CD4-positive, alpha-beta T cell (primary cell): ENCODE data around the gene TNFAIP8L2. TPM values are rescaled to one million over a fixed set of nuclear protein-coding genes. Genes with fewer than 3 reads are reported as not detected.
A peak's percentile ranks its signal among the peaks of the same experiment; 100 is the strongest.

Experiments used
- ATAC-seq: fragments of 200-7000 bp; cut with Tn5 transposase; one replicate; pipeline ENCODE4 v1.10.0; 2022; ENCODE audit warnings: mild to moderate bottlenecking; ENCODE audit not compliant: poor library complexity
- CTCF ChIA-PET: fragments of 350-600 bp; sonication (Branson Sonifier 250); formaldehyde crosslinking; loops from one replicate; lab custom pipeline; 2021; ENCODE audit warnings: antibody characterized with exemption, inconsistent platforms; lab: Charles Lee
- POLR2A ChIA-PET: fragments of 350-600 bp; sonication (Branson Sonifier 250); formaldehyde crosslinking; loops from one replicate; lab custom pipeline; 2021; ENCODE audit warnings: antibody characterized with exemption, inconsistent platforms; lab: Charles Lee
- DNase-seq, 14 experiments: peaks; one replicate each; pipeline ENCODE4 v3.0.0-alpha.2; 2013 to 2020; ENCODE audit warnings: mixed read lengths in 2 of 14
- H3K27ac ChIP-seq, 2 donors: one replicate each; pipeline versions ENCODE4 v1.5.1 to v1.7.0; 2013; ENCODE audit warnings: low read length in 2 of 2, low read depth in 1 of 2, mild to moderate bottlenecking in 1 of 2
- H3K27me3 ChIP-seq, 2 experiments: 1 replicate in 1 of 2; 2 replicates in 1 of 2; pipeline versions ENCODE4 v1.6.1 to v1.7.0; 2013; ENCODE audit warnings: low read length in 2 of 2, control low read depth in 1 of 2, mild to moderate bottlenecking in 1 of 2, moderate library complexity in 1 of 2; ENCODE audit not compliant: insufficient read depth in 2 of 2, control insufficient read depth in 1 of 2
- H3K36me3 ChIP-seq: one replicate; pipeline ENCODE4 v1.6.1; 2013; ENCODE audit warnings: low read length, control low read depth; ENCODE audit not compliant: insufficient read depth
- H3K4me1 ChIP-seq: one replicate; pipeline ENCODE4 v1.6.1; 2013; ENCODE audit warnings: low read length, control low read depth; ENCODE audit not compliant: insufficient read depth
- H3K4me3 ChIP-seq: one replicate; pipeline ENCODE4 v1.5.1; 2013; ENCODE audit warnings: mild to moderate bottlenecking, low read length, moderate library complexity
- H3K9me3 ChIP-seq, 2 experiments: 1 replicate in 1 of 2; 2 replicates in 1 of 2; pipeline versions ENCODE4 v1.6.1 to v1.7.0; 2013; ENCODE audit warnings: low read length in 2 of 2, mild to moderate bottlenecking in 2 of 2, control low read depth in 1 of 2, moderate library complexity in 1 of 2; ENCODE audit not compliant: control insufficient read depth in 1 of 2, insufficient read depth in 1 of 2
- H3K27ac Mint-ChIP-seq: one replicate; pipeline ENCODE4 v1.8.0; 2020; ENCODE audit warnings: mixed read lengths
- H3K27me3 Mint-ChIP-seq: one replicate; pipeline ENCODE4 v1.8.0; 2021; ENCODE audit warnings: mixed read lengths
- H3K36me3 Mint-ChIP-seq: one replicate; pipeline ENCODE4 v1.8.0; 2021; ENCODE audit warnings: low read depth, mixed read lengths
- H3K4me1 Mint-ChIP-seq: one replicate; pipeline ENCODE4 v1.8.0; 2021; ENCODE audit warnings: low read depth, mixed read lengths
- H3K4me3 Mint-ChIP-seq: one replicate; pipeline ENCODE4 v1.8.0; 2020; ENCODE audit warnings: mild to moderate bottlenecking, mixed read lengths
- H3K9me3 Mint-ChIP-seq: one replicate; pipeline ENCODE4 v1.8.0; 2020; ENCODE audit warnings: mixed read lengths
- intact Hi-C, 2 experiments: fragments of 100-400 bp; cut with DNase I in 1 of 2; cut with micrococcal nuclease in 1 of 2; formaldehyde crosslinking; loops; one replicate each; pipeline versions ENCODE4 v1.15.1 to v1.9.0; 2023 to 2025; cut with DNase I, micrococcal nuclease
- total RNA-seq, 174 experiments: library from RNA in 2 of 174; stranded (reverse) in 2 of 174; gene quantifications; one replicate each; pipeline ENCODE4 v1.2.3 and lab custom pipeline; 2021 to 2026
- TF ChIP-seq, protein P1 (sequence below): fragments of 200-600 bp; IDR thresholded peaks from one replicate; pipeline ENCODE4 v1.8.0; 2022; ENCODE audit warnings: antibody characterized with exemption, mild to moderate bottlenecking

The TNFAIP8L2 gene
- total RNA-seq, 2 experiments from 2014 or later = 0.70 to 0.74 TPM

DNA sequence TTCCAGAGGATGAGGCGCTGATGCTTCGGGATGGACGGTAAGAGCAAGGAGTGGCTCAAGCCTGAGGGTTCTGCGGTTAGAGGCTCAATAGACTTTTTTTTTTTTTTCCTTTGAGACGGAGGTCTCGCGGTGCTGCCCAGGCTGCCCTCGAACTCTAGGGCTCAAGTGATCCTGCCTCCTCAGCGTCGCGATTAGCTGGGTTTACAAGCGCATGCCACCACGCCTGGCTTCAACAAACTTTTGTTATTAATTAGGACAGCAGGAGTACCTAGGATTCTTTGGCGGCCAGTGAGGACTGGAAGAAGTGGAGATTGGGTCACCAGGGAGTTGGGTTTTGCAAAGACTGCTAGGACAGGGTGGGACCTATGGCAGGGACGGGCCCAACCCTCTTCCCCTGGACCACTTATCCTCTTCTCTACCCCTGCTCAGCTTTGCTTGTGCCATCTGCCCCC lies 10.1 kb downstream of the TNFAIP8L2 start:
- peak in 1 of 14 experiments; percentile 31 for DNase-seq

DNA sequence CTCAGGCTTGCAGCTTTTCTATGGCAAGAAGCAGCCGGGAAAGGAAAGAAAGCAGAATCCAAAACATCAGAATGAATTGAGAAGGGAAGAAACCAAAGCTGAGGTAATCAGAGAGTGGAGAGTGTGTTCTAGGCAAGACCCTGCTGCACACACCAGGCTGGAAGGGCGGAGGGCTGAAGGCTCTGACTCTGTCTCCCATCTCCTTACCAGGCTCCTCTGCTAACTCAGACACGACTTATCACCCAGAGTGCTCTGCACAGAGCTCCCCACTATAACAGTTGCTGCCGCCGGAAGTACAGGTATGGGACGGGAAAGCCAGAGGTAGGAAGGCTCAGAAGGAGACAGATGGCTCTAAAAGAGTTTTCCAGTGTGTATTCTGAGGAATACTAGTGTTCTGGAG lies 10.7 kb downstream of the TNFAIP8L2 start:
- TF ChIP-seq, protein P1, sequence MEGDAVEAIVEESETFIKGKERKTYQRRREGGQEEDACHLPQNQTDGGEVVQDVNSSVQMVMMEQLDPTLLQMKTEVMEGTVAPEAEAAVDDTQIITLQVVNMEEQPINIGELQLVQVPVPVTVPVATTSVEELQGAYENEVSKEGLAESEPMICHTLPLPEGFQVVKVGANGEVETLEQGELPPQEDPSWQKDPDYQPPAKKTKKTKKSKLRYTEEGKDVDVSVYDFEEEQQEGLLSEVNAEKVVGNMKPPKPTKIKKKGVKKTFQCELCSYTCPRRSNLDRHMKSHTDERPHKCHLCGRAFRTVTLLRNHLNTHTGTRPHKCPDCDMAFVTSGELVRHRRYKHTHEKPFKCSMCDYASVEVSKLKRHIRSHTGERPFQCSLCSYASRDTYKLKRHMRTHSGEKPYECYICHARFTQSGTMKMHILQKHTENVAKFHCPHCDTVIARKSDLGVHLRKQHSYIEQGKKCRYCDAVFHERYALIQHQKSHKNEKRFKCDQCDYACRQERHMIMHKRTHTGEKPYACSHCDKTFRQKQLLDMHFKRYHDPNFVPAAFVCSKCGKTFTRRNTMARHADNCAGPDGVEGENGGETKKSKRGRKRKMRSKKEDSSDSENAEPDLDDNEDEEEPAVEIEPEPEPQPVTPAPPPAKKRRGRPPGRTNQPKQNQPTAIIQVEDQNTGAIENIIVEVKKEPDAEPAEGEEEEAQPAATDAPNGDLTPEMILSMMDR = no peak

More for the DNA sequence above, 10.1 kb downstream of the TNFAIP8L2 start:
- Histone ChIP-seq H3K4me3 (peak overlapping the region; percentile 76), H3K27me3 (no peaks in the 10 kb centered on the region), H3K9me3 (no peaks in the 10 kb centered on the region), H3K27ac (peak overlapping the region; percentile 20 to 34), H3K36me3 (peaks cover 48% of the 10 kb centered on the region), H3K4me1 (peaks cover 29% of the 10 kb centered on the region)
- Mint-ChIP-seq H3K9me3 (no peaks in the 10 kb centered on the region), H3K4me1 (peaks cover 49% of the 10 kb centered on the region), H3K27me3 (no peaks in the 10 kb centered on the region), H3K36me3 (peaks cover 84% of the 10 kb centered on the region), H3K27ac (peak overlapping the region; percentile 89), H3K4me3 (peak overlapping the region; percentile 93)
- ChIA-PET POLR2A (interaction anchor here (0.6 to 3.6 kb wide), 10 partner anchors 9 to 233 kb away, joined by 3 to 51 read pairs (median 3); partner anchors contain the start of genes PIP5K1A, PSMB4, TMOD4 and TNFAIP8L2), CTCF (interaction anchor here (1.3 kb wide), 1 partner anchor 85 kb away, joined by 4 read pairs; no protein-coding TSS in a partner anchor)
- intact Hi-C loops = loop anchor here in 1 of 2 experiments (2.0 kb wide), 1 partner anchor 232 kb away; the partner anchor contains the start of gene PSMB4
- TF ChIP-seq, protein P1 = no peak
- ATAC-seq = no peak

DNA sequence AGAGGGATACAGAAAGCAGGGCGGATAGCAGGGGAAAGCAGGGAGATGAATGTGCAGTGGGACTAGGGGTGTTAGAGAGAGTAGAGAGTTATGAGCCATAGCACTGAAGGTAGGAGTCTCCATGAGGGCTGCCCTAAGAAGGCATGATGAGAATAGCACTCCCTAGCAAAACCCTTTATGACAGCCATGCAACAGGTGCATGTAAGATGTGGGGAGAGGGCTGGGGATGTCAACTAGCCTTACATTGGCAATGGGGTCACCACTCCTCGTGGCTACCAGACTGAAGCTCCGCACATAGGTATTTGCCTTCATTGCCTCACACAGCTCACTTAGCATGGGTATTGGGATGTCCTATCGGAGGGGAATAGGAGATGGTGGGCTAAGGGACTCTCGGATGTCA lies 14.7 kb downstream of the TNFAIP8L2 start:
- DNase-seq (no peak), ATAC-seq (no peak)
- Mint-ChIP-seq H3K4me3 (no peak overlapping the region), H3K27ac (no peak overlapping the region), H3K27me3 (no peaks in the 10 kb centered on the region), H3K9me3 (no peaks in the 10 kb centered on the region), H3K4me1 (peaks cover 12% of the 10 kb centered on the region), H3K36me3 (peaks cover 87% of the 10 kb centered on the region)
- Histone ChIP-seq H3K4me1 (peaks cover 11% of the 10 kb centered on the region), H3K27ac (no peak overlapping the region), H3K27me3 (no peaks in the 10 kb centered on the region), H3K9me3 (no peaks in the 10 kb centered on the region), H3K4me3 (no peak overlapping the region), H3K36me3 (peaks cover 62% of the 10 kb centered on the region)
- POLR2A ChIA-PET = interaction anchor here (1.6 kb wide), 1 partner anchor 15 kb away, joined by 7 read pairs; the partner anchor contains the start of gene TNFAIP8L2
- CTCF ChIA-PET = no interaction called here
- intact Hi-C loops = no loop called here
- TF ChIP-seq, protein P1 = no peak

More for the DNA sequence above, 10.7 kb downstream of the TNFAIP8L2 start:
- H3K36me3 Mint-ChIP-seq = peaks cover 83% of the 10 kb centered on the region
- intact Hi-C loops = loop anchor here in 1 of 2 experiments (1.0 to 2.0 kb wide), 2 partner anchors 23 to 232 kb away; partner anchors contain the start of genes PSMB4 and VPS72
- H3K4me1 ChIP-seq = peaks cover 26% of the 10 kb centered on the region
- peak overlapping the region; percentile 89 for H3K27ac Mint-ChIP-seq
- H3K27me3 Mint-ChIP-seq = no peaks in the 10 kb centered on the region
- no peak for ATAC-seq
- peak overlapping the region; percentile 93 for H3K4me3 Mint-ChIP-seq
- POLR2A ChIA-PET = interaction anchor here (1.1 to 3.6 kb wide), 4 partner anchors 10 to 143 kb away, joined by 3 to 51 read pairs (median 3); partner anchors contain the start of genes TNFAIP8L2 and VPS72
- CTCF ChIA-PET = interaction anchor here (1.3 kb wide), 1 partner anchor 85 kb away, joined by 4 read pairs; no protein-coding TSS in a partner anchor
- no peaks in the 10 kb centered on the region for H3K27me3 ChIP-seq
- H3K36me3 ChIP-seq = peaks cover 45% of the 10 kb centered on the region
- H3K27ac ChIP-seq = no peak overlapping the region
- no peaks in the 10 kb centered on the region for H3K9me3 Mint-ChIP-seq
- peaks cover 44% of the 10 kb centered on the region for H3K4me1 Mint-ChIP-seq
- H3K4me3 ChIP-seq = peak overlapping the region; percentile 76
- no peak for DNase-seq
- no peaks in the 10 kb centered on the region for H3K9me3 ChIP-seq
